HepG2 (cell line): Measurements from ENCODE around the gene GADD45GIP1. TPM values are rescaled to one million over a fixed set of nuclear protein-coding genes. Genes with fewer than 3 reads are reported as not detected.

ENCODE experiments used
- CEBPB ChIP-seq: IDR thresholded peaks from 2 replicates; pipeline ENCODE4 v1.6.1; 2011; ENCODE audit warnings: low read depth, low read length, improper control_type of control experiment, borderline replicate concordance
- GATA4 ChIP-seq: sonication (generic); IDR thresholded peaks from 2 replicates; pipeline ENCODE4 v1.6.1; 2016; ENCODE audit warnings: antibody characterized with exemption, low read depth, borderline replicate concordance
- GLI4 ChIP-seq: sonication (generic); formaldehyde crosslinking; IDR thresholded peaks from 2 replicates; pipeline ENCODE4 v1.5.1; 2020; ENCODE audit warnings: missing genetic modification reagents, mild to moderate bottlenecking, moderate library complexity, borderline replicate concordance
- HES4 ChIP-seq: sonication (generic); formaldehyde crosslinking; IDR thresholded peaks from 2 replicates; pipeline ENCODE4 v1.9.0; 2021; ENCODE audit warnings: mild to moderate bottlenecking, missing genetic modification reagents, borderline replicate concordance
- HNRNPL ChIP-seq: fragments of 200-400 bp; formaldehyde crosslinking; IDR thresholded peaks from 2 replicates; pipeline ENCODE4 v1.6.1; 2017; ENCODE audit warnings: mild to moderate bottlenecking, low read depth, low read length
- KLF9 ChIP-seq: IDR thresholded peaks from 2 replicates; pipeline ENCODE4 v1.6.1; 2016; ENCODE audit warnings: low read depth
- LCORL ChIP-seq, 2 experiments: fragments of 450-650 bp in 1 of 2; sonication (generic) in 1 of 2; formaldehyde crosslinking in 1 of 2; IDR thresholded peaks; 2 replicates each; pipeline versions ENCODE4 v1.5.0 to v1.6.1; 2017 to 2020; ENCODE audit warnings: antibody characterized with exemption in 1 of 2, missing genetic modification reagents in 1 of 2
- MAX ChIP-seq: IDR thresholded peaks from 2 replicates; pipeline ENCODE4 v1.6.1; 2012; ENCODE audit warnings: inconsistent platforms
- MIER2 ChIP-seq: IDR thresholded peaks from 2 replicates; pipeline ENCODE4 v1.6.1; 2016; ENCODE audit warnings: missing biosample characterization, missing genetic modification reagents
- NFRKB ChIP-seq: fragments of 450-650 bp; IDR thresholded peaks from 2 replicates; pipeline ENCODE4 v1.6.1; 2017
- NRL ChIP-seq: sonication (generic); formaldehyde crosslinking; IDR thresholded peaks from 2 replicates; pipeline ENCODE4 v1.5.0; 2020; ENCODE audit warnings: missing genetic modification reagents, mild to moderate bottlenecking, moderate library complexity, borderline replicate concordance
- SAP130 ChIP-seq: IDR thresholded peaks from 2 replicates; pipeline ENCODE4 v1.6.1; 2016; ENCODE audit warnings: low read depth
- SIN3A ChIP-seq: IDR thresholded peaks from 2 replicates; pipeline ENCODE4 v1.6.1; 2011; ENCODE audit warnings: low read depth, mild to moderate bottlenecking, control low read depth, low read length, borderline replicate concordance
- SMARCE1 ChIP-seq: fragments of 450-650 bp; IDR thresholded peaks from 2 replicates; pipeline ENCODE4 v1.6.1; 2017; ENCODE audit warnings: borderline replicate concordance
- TBP ChIP-seq: sonication (generic); formaldehyde crosslinking; IDR thresholded peaks from 2 replicates; pipeline ENCODE4 v1.5.0; 2020; ENCODE audit warnings: missing genetic modification reagents
- TBX3 ChIP-seq: fragments of 450-650 bp; IDR thresholded peaks from 2 replicates; pipeline ENCODE4 v1.6.1; 2017; ENCODE audit warnings: antibody characterized with exemption, mild to moderate bottlenecking, inconsistent platforms, borderline replicate concordance
- THRA ChIP-seq: sonication (generic); formaldehyde crosslinking; IDR thresholded peaks from 2 replicates; pipeline ENCODE4 v1.4.0; 2020; ENCODE audit warnings: missing genetic modification reagents, borderline replicate concordance
- TMF1 ChIP-seq: sonication (generic); formaldehyde crosslinking; IDR thresholded peaks from 2 replicates; pipeline ENCODE4 v1.8.1; 2022; ENCODE audit warnings: low read depth, missing genetic modification reagents
- XRCC5 ChIP-seq: fragments of 200-400 bp; formaldehyde crosslinking; optimal IDR thresholded peaks from 2 replicates; pipeline ENCODE3; 2017; ENCODE audit warnings: mild to moderate bottlenecking, low read length
- ZNF430 ChIP-seq: sonication (generic); formaldehyde crosslinking; IDR thresholded peaks from 2 replicates; pipeline ENCODE4 v1.9.0; 2021; ENCODE audit warnings: mild to moderate bottlenecking, missing genetic modification reagents
- ZNF598 ChIP-seq: sonication (generic); formaldehyde crosslinking; IDR thresholded peaks from 2 replicates; pipeline ENCODE4 v1.5.1; 2020; ENCODE audit warnings: mild to moderate bottlenecking, missing genetic modification reagents, borderline replicate concordance
- ZSCAN21 ChIP-seq: sonication (generic); formaldehyde crosslinking; IDR thresholded peaks from 2 replicates; pipeline ENCODE4 v1.8.0; 2022; ENCODE audit warnings: mild to moderate bottlenecking, missing genetic modification reagents, moderate library complexity, borderline replicate concordance
- polyA plus RNA-seq, 8 experiments: library from polyadenylated mRNA; depleted of rRNA in 3 of 8; stranded (reverse) in 7 of 8; unstranded in 1 of 8; fragments of >200 nt; fragmentation: Illumina TruSeq in 4 of 8; extraction: Trizol in 4 of 8; gene quantifications; 2 replicates each; pipeline versions ENCODE4 v1.2.1 to v1.2.3, GENCODE V29; 2011 to 2016; ENCODE audit warnings: low read depth in 4 of 8, missing spikeins in 1 of 8, mixed read lengths in 1 of 8; ENCODE audit not compliant: insufficient read depth in 1 of 8
- total RNA-seq, 5 experiments: library from RNA; depleted of rRNA; stranded (reverse); fragments of >200 nt; fragmentation: Illumina TruSeq; extraction: Trizol; gene quantifications; 2 replicates each; pipeline ENCODE4 v1.2.3, GENCODE V29; 2016; ENCODE audit warnings: low read depth in 1 of 5
- TF ChIP-seq, protein P1 (sequence below): sonication (generic); formaldehyde crosslinking; IDR thresholded peaks from 2 replicates; pipeline ENCODE4 v1.5.0; 2020; ENCODE audit warnings: mild to moderate bottlenecking, missing genetic modification reagents
- TF ChIP-seq, protein P2 (sequence below): sonication (generic); formaldehyde crosslinking; IDR thresholded peaks from 2 replicates; pipeline ENCODE4 v1.8.1; 2023; ENCODE audit warnings: mild to moderate bottlenecking, moderate library complexity, missing genetic modification reagents

The GADD45GIP1 gene
- total and polyA plus RNA-seq, 2 of the 13 experiments (the other 11 are each of a cell fraction or from before 2014, with no cell fraction given), result 24.6 to 30.7 TPM

- peak; percentile 15 for TF ChIP-seq XRCC5
- no peak for TF ChIP-seq THRA (CRISPR knock-in tag)
- no peak for TF ChIP-seq NFRKB
- peak; percentile 72; the same call in 1 of the 2 replicates for TF ChIP-seq TBX3
- no peak for TF ChIP-seq KLF9
- 0 out of 2 replicates have a peak, but pooled peaks have one; percentile 37 for TF ChIP-seq HES4 (CRISPR knock-in tag)
- 0 out of 2 replicates have a peak, but pooled peaks have one; percentile 12 for TF ChIP-seq ZSCAN21 (CRISPR knock-in tag)
- no peak for TF ChIP-seq CEBPB
- peak; percentile 75; the same call in 1 of the 2 replicates for TF ChIP-seq GLI4 (CRISPR knock-in tag)
- 0 out of 2 replicates have a peak, but pooled peaks have one; percentile 22 for TF ChIP-seq GATA4
- peak; percentile 31; the same call in 1 of the 2 replicates for TF ChIP-seq ZNF430 (CRISPR knock-in tag)
- TF ChIP-seq ZNF598 (CRISPR knock-in tag), result 0 out of 2 replicates have a peak, but pooled peaks have one; percentile 21
- TF ChIP-seq SIN3A, result peak; percentile 84; the same call in 1 of the 2 replicates
- peak; percentile 82 for TF ChIP-seq SAP130 (CRISPR knock-in tag)
- no peak for TF ChIP-seq TBP (CRISPR knock-in tag)
- TF ChIP-seq TMF1, result no peak
- 0 out of 2 replicates have a peak, but pooled peaks have one; percentile 38 for TF ChIP-seq HNRNPL
- TF ChIP-seq, protein P1, sequence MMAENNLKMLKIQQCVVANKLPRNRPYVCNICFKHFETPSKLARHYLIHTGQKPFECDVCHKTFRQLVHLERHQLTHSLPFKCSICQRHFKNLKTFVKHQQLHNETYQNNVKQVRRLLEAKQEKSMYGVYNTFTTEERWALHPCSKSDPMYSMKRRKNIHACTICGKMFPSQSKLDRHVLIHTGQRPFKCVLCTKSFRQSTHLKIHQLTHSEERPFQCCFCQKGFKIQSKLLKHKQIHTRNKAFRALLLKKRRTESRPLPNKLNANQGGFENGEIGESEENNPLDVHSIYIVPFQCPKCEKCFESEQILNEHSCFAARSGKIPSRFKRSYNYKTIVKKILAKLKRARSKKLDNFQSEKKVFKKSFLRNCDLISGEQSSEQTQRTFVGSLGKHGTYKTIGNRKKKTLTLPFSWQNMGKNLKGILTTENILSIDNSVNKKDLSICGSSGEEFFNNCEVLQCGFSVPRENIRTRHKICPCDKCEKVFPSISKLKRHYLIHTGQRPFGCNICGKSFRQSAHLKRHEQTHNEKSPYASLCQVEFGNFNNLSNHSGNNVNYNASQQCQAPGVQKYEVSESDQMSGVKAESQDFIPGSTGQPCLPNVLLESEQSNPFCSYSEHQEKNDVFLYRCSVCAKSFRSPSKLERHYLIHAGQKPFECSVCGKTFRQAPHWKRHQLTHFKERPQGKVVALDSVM (CRISPR knock-in tag), result 0 out of 2 replicates have a peak, but pooled peaks have one; percentile 18
- peak; percentile 10; the same call in 1 of the 2 replicates for TF ChIP-seq MIER2 (CRISPR knock-in tag)
- TF ChIP-seq LCORL (IDR thresholded peaks at IDR 0.05), result no peak
- peak; percentile 16; the same call in 1 of the 2 replicates for TF ChIP-seq LCORL (CRISPR knock-in tag; IDR thresholded peaks at IDR 0.05)
- TF ChIP-seq, protein P2, sequence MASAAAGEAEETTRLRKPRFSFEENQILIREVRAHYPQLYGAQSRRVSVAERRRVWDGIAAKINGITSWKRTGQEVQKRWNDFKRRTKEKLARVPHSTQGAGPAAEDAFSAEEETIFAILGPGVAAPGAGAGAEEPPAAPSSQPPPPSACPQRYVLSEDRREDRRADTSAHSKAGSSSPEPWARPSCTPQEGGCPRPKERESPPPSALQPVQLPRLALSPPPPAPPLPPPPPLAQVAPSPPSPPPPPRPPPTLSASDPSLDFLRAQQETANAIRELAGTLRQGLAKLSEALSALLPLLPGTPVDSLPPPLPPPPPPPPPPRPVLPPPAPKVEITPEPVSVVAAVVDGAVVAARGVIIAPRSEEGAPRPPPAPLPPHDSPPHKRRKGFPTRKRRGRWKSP (CRISPR knock-in tag), result no peak; the same call in none of the 2 replicates
- TF ChIP-seq MAX, result peak; percentile 55; the same call in 1 of the 2 replicates
- TF ChIP-seq SMARCE1, result no peak
- no peak for TF ChIP-seq NRL (CRISPR knock-in tag)
These were observed 18.9 kb downstream of the GADD45GIP1 start, which contains the start of gene CALR (continued) for GRCh38 chr19:12937927-12938778.
